Stimulated activated CD4-positive, alpha-beta T cell treated with anti-CD3 and anti-CD28 coated beads, Interleukin-12 subunit alpha, Interleukin-12 subunit beta, amount 100 ng/mL, for 48 hours (primary cell): ENCODE measurements around the gene HIF1A.
"Not testable (repeated sequence)": the region's sequence is repeated elsewhere in the genome, so short reads cannot be mapped to it uniquely, and the experiment has no call there.

Experiments
- DNase-seq, 3 donors: peaks; one replicate each; pipeline ENCODE4 v3.0.0-alpha.2; 2020; ENCODE audit warnings: low read depth in 2 of 3, low spot score in 1 of 3

HIF1A gene

GRCh38 chr14:61744238-61744637, 48.9 kb downstream of the HIF1A start:
- no peak for DNase-seq

DNA sequence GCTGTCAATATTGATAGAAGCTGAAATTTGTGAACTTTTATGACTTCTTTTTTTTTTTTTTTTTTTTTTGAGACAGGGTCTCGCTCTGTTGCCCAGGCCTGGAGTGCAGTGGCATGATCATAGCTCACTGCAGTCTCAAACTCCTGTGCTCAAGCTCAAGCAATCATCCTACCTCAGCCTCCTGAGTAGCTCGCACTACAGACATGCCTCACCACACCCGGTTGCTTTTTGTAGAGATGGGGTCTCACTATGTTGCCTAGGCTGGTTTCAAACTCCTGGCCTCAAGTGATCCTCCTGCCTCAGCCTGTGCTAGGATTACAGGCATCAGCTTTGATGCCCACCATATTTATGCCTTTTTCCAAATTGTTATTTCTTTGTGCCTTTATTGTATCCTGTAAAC, 51.0 kb downstream of the HIF1A start:
- not testable (repeated sequence) for DNase-seq

DNA sequence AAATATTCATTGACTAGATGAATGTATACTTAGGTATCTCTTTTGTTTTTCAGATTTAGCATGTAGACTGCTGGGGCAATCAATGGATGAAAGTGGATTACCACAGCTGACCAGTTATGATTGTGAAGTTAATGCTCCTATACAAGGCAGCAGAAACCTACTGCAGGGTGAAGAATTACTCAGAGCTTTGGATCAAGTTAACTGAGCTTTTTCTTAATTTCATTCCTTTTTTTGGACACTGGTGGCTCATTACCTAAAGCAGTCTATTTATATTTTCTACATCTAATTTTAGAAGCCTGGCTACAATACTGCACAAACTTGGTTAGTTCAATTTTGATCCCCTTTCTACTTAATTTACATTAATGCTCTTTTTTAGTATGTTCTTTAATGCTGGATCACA, 51.6 kb downstream of the HIF1A start:
- no peak for DNase-seq

DNA sequence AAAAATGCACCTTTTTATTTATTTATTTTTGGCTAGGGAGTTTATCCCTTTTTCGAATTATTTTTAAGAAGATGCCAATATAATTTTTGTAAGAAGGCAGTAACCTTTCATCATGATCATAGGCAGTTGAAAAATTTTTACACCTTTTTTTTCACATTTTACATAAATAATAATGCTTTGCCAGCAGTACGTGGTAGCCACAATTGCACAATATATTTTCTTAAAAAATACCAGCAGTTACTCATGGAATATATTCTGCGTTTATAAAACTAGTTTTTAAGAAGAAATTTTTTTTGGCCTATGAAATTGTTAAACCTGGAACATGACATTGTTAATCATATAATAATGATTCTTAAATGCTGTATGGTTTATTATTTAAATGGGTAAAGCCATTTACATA, 52.0 kb downstream of the HIF1A start:
- no peak for DNase-seq

GRCh38 chr14:61749264-61749663, 54.0 kb downstream of the HIF1A start:
- no peak for DNase-seq

GRCh38 chr14:61749867-61750266, 54.6 kb downstream of the HIF1A start:
- DNase-seq = no peak

GRCh38 chr14:61750708-61751474, 55.6 kb downstream of the HIF1A start:
- peak; percentile 73 to 79 (median 76) for DNase-seq

DNA sequence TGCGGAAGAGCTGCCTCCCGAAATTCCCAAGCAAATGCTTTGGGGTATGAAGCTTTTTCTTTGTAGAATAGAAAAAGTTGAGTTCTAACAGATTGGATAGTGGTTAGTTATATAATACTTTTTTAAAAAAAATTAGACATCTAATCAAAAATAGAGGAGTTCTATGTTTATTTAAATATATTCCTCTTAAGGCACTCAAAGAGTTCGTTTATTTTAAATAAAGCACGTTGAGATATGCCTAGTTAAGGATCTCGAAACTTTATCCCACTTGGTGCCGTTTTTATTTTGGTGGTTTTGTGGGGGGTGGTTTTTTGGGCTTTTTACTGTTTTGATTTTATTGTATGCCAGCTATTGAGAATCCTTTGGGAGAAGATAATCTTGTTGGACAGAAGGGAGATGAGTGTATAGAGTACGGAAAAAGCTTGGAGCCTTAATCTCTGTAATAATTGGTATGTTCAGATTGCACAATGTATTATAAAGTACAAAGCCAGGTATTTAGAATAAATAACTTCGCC, 56.2 kb downstream of the HIF1A start:
- DNase-seq = no peak

DNA sequence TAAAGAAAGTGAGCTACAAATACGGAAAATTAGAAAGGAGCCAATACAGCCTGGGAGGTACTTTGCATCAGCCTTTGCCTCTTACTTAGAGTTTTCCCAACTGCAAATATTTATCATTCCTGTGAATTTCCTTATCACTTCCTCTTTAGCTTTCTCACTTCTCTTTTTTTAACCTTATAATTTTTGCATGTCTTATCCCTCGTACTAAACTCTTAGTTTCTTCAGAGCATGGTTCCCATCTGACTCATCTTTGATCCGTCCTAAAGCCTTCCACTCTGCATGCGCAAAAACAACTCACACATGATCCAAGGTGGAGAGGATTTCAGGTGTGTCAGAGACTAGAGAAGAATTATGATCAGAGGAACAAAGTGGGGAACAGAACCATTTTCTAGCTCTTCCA, 57.3 kb downstream of the HIF1A start:
- DNase-seq = no peak

- no peak for DNase-seq
These were observed 58.3 kb downstream of the HIF1A start for GRCh38 chr14:61753631-61754030.

GRCh38 chr14:61754627-61755381, 59.5 kb downstream of the HIF1A start:
- no peak for DNase-seq

GRCh38 chr14:61755382-61755742, 60.0 kb downstream of the HIF1A start:
- DNase-seq = not testable (repeated sequence)

GRCh38 chr14:61756135-61756534, 60.8 kb downstream of the HIF1A start:
- DNase-seq = no peak

GRCh38 chr14:61759878-61760277, 64.6 kb downstream of the HIF1A start:
- DNase-seq = no peak

DNA sequence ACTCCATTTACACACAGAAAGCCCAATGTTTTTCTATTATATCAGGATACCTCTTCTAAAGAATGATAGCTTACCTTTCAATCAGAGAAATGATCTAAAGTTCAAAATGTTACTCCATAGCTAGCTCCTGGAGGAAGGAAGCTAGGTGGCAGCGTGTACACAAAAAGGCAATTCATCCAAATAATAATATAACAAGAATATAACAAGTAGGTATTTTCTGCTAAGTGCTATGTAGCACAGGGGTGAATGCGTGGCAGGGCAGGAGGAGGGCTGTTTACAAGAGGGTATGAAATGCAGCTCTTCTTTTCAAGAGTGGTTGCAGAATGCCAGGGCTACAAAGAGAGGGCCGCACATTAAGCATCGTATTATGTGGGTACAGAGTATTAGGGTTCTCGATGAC, 66.2 kb downstream of the HIF1A start:
- DNase-seq = no peak

DNA sequence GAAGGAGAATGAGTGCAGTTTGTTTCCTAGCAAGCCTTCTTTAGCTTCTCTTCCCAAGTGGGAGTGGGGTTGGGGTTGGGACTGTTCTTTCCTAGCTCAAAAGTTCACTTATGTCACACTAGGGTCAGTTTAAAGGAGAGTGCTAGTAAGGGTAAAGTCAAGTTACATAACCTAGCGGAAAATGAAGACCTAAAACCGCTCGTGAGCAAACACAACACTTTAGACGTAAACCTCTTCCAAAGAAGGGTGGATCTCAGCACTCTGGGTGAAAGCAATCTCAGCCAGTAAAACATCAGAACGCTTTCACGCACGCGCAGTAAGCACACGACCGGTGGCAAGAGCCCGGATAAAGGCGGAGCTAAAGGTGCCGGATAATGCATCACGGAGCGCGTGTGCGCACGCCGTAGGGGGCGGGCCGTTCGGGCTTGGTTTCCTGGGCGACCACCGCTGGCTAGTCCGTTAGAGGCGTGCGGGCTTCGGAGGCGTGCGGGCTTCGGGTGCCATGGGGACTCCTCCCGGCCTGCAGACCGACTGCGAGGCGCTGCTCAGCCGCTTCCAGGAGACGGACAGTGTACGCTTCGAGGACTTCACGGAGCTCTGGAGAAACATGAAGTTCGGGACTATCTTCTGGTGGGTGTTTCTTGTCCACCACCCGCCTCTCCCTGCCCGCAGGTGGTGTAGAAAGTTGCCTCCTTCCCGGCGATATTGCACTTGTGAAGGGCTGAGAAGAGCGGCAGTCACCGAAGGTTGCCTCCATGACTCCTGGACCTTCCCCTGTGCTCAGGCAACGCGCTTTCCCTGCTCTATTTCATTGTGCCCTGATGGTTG, 66.9 kb downstream of the HIF1A start, which contains the start of gene SNAPC1:
Gene SNAPC1, plus strand, starts transcription at position 462 of the 828 bp plus-strand sequence. Its CDS starts 41 bp downstream, at position 503.
- peak; percentile 93 to 98 (median 96) for DNase-seq

DNA sequence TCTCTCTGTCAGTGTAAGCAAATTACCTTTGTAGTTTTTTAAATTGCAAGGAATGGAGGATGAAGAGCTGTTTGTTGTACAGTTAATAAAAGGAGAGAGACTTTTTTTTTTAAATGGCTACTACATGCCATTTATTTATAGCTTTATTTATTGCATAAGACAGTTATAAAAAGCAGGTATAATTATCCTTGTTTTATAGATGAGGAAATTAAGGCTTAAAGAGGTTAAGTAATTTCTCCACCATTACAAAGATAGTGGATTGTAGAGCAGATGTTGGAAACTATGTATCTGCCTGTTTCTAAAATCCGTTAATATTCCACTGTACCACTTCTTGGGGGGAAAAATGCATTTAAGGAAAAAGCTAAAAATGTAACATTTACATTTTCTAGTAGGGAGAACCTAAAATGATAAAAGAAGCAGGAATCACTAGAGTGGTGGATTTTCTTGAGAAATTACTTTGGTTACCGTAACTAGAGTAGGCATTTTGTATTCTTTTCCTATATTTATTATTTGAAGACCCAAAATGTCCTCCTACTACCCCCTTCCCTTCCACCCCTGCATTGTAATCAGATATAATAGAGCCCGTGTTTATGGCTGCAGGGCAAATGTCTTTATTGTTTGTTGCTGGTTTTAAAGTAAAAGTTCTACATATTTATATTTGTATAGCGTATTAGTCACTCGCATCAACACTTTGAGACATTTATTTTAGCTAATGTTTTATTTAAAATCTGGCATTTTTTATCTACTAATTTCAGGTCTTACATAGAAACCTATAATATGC, 69.2 kb downstream of the HIF1A start:
- DNase-seq = no peak

DNA sequence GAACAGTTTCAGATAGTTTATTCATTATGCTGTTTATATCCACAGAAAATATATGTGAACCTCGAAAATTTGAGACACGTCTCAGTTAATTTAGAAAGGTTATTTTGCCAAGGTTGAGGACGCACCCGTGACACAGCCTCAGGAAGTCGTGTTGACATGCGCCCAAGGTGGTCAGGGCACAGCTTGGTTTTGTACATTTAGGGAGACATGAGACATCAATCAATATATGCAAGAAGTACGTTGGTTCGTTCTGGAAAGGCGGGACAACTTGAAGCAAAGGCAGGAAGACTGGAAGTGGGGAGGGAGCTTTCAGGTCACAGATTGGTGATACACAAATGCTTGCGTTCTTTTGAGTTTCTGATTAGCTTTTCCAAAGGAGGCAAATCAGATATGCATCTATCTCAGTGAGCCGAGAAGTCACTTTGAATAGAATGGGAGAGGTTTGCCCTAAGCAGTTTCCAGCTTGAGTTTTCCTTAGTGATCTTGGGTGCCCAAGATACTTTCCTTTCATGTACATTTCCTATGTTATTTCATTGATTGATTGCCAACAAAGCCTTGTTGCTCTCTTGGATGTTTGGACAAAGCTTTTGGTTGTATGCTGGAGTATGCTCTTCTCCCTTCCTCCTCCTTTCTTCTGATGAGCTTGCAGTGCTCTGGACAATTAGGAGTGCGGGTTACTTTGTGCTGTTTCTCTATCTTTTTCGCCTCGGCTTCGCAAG, 70.1 kb downstream of the HIF1A start:
- no peak for DNase-seq

- no peak for DNase-seq
These were observed 70.8 kb downstream of the HIF1A start for GRCh38 chr14:61766151-61766550.

DNA sequence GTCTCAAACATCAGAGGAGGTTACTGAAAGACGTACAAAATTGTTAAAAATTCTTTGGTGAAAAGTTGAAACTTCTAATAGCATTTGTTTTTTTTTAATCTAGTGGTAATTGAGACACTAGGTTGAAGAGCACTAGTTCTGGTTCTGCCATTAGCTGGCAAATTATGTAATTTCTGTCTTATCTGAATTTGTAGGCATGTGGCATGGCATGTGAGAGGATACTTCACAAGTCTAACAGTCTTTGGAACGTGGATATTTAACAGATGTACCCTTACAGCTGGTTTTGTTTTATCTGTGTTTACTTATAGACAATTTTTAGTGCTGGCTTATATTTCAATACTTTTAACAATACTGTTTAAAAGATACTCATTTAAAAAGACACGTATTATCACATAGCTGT, 72.9 kb downstream of the HIF1A start:
- no peak for DNase-seq
